Nucleus accumbens (tissue), 56 donors: Measurements from ENCODE around the gene LIPG.
A peak's percentile ranks its signal among the peaks of the same experiment; 100 is the strongest.
"Not testable (repeated sequence)": the region's sequence is repeated elsewhere in the genome, so short reads cannot be mapped to it uniquely, and the experiment has no call there.

Experiments used
- DNase-seq, 56 donors: peaks; one replicate each; lab custom pipeline; 2025; lab: John Stamatoyannopoulos, UW

LIPG gene

GRCh38 chr18:49561289-49562193 lies at the start of gene LIPG:
LIPG (plus strand) TSS chr18:49562057; CDS start chr18:49562309, 252 bp downstream.
- DNase-seq: peak in 3 of 56 donors; percentile 7 to 19 (median 16)

GRCh38 chr18:49512876-49513275 lies 49.0 kb upstream of the LIPG start:
- DNase-seq: not testable (repeated sequence)

GRCh38 chr18:49514577-49514976 lies 47.3 kb upstream of the LIPG start:
- DNase-seq: no peak

GRCh38 chr18:49515003-49515402 lies 46.9 kb upstream of the LIPG start:
- not testable (repeated sequence) for DNase-seq

GRCh38 chr18:49515516-49515915 lies 46.3 kb upstream of the LIPG start:
- DNase-seq: no peak

GRCh38 chr18:49517483-49517882 lies 44.4 kb upstream of the LIPG start:
- DNase-seq: no peak

GRCh38 chr18:49519101-49519971 lies 42.5 kb upstream of the LIPG start:
- DNase-seq: no peak

GRCh38 chr18:49520661-49521145 lies 41.2 kb upstream of the LIPG start:
- DNase-seq: no peak

GRCh38 chr18:49521216-49521835 lies 40.5 kb upstream of the LIPG start:
- no peak for DNase-seq

GRCh38 chr18:49523580-49524093 lies 38.2 kb upstream of the LIPG start:
- DNase-seq: not testable (repeated sequence)

GRCh38 chr18:49524349-49524748 lies 37.5 kb upstream of the LIPG start:
- no peak for DNase-seq

GRCh38 chr18:49524951-49525350 lies 36.9 kb upstream of the LIPG start:
- no peak for DNase-seq

- no peak for DNase-seq
Measured at GRCh38 chr18:49525981-49526380, 35.9 kb upstream of the LIPG start.

- DNase-seq: no peak
Measured at GRCh38 chr18:49527631-49528327, 34.1 kb upstream of the LIPG start.

GRCh38 chr18:49529596-49529995 lies 32.3 kb upstream of the LIPG start:
- DNase-seq: no peak

- DNase-seq: peak in 1 of 56 donors; percentile 19
Measured at GRCh38 chr18:49531678-49532153, 30.1 kb upstream of the LIPG start.

GRCh38 chr18:49534846-49535601 lies 26.8 kb upstream of the LIPG start:
- no peak for DNase-seq

GRCh38 chr18:49537232-49537896 lies 24.5 kb upstream of the LIPG start:
- DNase-seq: no peak
